NCI-H460 (cell line): ENCODE results near the gene ADA. TPM values are rescaled to one million over a fixed set of nuclear protein-coding genes. Genes with fewer than 3 reads are reported as not detected.
"Not testable (repeated sequence)": the region's sequence is repeated elsewhere in the genome, so short reads cannot be mapped to it uniquely, and the experiment has no call there.

ENCODE experiments used
- DNase-seq: peaks from one replicate; pipeline ENCODE4 v3.0.0-alpha.2; 2016; ENCODE audit warnings: low read depth; ENCODE audit errors: extremely low read depth
- total RNA-seq: library from RNA; depleted of rRNA; stranded (reverse); fragments of >200 nt; shearing (Covaris generic); gene quantifications from 2 replicates; pipeline ENCODE4 v1.2.3, GENCODE V29; 2014

The ADA gene
- total RNA-seq, 1 experiment from 2014 or later: 5.2 TPM

DNA sequence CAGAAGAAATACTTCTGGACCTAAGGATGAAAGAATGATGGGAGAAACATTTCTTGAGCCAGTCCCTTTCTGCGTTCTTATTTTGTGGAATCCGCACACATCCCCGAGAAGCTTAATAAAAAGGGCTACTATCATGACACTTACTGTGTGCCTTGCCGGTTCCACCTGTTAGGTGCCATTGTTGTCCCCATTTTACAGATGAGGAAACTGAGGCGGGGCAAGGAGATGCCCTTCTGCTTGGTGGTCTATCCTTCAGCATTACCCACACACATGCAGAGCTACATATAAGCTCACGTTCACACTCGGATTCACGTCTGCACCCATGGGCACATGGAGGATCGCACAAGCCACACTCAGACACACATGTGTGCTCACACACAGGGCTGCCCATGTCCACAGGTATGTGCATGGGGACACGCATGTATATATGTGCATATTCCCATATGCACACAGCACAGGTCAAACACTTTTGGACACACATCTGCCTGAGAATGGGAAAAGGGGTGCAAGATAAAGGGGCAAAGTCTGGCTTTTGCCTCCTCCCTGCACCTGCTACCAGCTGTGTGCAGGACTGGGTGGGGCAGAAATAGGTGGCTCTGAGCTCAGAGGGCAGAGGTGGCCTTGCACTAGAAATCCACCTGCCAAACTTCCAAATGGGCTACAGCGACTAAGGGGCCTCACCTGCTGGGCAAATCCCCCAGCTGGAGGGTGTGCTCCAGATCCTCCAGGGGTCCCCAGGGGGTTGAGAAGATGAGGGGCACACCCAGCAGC lies 30.5 kb upstream of the ADA start:
- DNase-seq: no peak

DNA sequence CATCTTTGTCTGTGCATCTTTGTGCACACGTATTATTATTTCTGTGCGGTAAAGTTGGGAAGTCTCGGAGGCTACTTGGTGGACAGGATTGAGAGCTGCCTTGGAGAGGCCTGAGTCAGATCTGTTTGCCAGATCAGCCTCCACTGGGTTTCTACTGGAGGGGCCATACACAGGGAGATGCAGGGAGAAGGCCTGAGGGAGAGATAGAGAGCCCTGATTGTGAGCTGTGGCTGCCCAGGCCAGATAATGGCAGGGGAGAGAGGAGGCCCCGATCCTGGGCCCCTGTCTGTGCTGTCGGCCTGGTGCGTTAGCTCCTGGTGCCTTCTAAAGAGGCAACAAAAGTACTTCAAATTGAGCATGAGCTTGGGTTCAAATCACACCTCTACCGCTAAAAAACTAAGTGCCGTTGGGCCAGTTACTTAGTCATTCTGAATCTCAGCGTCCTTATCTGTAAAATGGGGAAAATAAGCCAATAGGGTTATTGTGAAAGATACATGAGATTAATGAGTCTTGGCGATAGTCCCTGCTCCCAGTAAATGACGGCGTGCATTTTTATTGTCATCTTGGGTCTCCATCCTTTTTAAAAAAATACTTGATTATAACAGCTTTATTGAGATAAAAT lies 27.6 kb upstream of the ADA start:
- no peak for DNase-seq

DNA sequence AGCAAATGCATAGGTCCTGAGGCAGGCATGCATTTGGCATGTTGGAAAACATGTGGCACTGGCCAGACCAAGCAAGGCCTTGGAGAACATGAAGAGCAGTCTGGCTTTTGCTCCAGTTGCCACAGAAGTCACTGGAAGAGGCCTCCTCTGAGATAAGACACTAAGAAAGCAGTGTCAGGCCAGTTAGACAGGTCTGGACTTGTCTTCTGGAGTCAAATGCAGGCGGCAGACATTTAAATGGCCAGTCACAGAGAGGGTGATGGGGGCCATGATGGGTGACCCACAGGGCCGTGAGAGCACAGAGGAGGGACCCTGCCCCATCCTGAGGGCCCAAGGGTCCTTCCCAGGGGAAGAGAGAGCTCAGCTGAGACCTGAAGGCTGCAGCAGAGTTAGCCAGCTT lies 26.7 kb upstream of the ADA start:
- no peak for DNase-seq

DNA sequence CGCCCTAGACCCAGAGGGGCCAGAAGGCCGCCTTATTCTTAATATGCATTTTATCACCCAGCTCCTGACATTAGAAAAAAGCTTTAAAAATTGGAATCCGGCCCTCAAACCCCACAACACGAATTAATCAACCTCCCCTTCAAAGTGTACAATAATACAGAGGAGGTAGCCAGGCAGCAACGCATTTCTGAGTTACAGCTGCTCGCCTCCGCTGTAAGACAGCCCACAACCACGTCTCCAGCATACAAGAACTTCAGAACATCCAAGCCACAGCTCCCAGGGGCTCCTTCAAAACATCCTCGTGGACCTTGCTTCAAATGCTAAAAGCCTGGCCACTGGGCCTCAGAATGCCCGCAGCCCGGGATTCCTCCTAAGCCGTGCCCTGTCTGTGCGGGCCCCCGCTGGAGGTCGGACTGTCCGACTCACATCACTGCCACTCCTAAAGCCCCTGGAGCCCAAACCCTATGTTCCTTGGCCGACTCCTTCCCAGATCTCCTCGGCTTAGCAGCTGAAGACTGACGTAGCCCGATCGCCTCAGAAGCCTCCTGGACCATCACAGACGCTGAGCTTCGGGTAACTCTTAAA lies 20.9 kb upstream of the ADA start:
- not testable (repeated sequence) for DNase-seq

DNA sequence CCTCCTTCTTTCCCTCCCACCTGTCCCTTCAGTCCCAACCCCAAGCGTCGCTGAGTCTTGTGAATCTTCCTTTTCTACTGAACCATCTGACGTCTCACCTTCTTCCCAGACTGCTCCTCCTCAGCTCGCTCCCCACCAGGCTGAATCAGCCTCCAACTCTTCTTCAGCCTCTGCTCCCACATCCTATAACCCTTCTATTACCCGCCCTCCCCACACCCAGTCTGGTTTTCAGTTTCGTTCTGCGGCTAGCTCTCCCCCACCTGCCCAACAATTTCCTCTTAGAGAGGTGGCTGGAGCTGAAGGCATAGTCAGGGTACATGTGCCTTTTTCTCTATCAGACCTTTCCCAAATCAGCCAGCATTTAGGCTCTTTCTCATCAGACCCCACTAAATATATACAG lies 20.0 kb upstream of the ADA start:
- DNase-seq: not testable (repeated sequence)

DNA sequence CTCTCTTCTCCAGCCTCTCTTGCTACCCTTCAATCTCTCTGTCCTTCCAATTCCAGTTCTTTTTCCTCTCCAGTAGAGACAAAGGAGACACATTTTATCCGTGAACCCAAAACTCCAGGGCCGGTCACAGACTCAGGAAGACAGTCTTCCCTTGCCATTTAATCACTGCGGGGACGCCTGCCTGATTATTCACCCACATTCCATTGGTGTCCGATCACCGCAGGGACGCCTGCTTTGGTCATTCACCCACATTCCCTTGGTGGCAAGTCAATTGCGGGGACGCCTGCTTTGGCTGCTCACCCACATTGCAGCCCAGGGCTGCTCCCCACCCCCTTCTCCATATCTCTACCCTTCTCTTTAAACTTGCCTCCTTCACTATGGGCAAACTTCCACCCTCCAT lies 19.4 kb upstream of the ADA start:
- DNase-seq: not testable (repeated sequence)

DNA sequence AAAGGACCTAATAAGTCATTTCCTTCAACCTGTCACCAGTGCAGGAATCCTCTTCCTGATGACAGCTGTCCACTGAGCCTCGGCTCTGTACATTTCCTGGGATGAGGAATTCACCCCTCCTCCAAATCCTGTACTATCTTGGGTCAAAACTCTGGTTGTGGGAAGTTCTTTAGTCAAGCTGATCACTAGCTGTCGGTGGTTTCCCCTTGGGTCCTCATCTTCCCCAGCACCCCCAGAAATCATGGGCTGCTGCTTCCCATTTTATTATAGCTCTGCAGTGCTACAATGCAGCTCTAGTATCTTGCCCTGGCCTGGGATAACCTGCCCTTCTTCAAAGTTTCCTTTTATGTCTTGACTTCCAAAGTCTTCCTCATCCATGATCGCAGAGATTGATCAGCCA lies 14.6 kb upstream of the ADA start:
- no peak for DNase-seq

DNA sequence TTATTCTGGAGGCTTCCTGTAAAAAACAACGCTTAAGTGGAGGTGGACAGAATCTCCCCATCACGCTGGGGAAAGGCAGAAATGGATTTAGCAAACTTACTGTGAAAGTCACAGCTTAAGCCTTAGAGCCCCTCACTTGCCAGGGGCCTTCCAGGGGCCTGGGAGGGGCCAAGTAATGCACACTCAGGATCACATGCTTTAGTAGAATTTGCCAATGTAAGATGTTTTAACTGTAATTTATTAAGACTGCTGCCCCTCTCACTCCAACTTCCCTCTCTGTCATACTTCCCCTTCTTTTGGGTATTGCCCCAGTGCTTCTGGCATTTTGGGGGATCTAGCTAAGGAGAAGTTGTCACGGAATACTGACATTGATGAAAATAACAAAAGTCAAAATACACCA lies 12.6 kb upstream of the ADA start:
- no peak for DNase-seq

DNA sequence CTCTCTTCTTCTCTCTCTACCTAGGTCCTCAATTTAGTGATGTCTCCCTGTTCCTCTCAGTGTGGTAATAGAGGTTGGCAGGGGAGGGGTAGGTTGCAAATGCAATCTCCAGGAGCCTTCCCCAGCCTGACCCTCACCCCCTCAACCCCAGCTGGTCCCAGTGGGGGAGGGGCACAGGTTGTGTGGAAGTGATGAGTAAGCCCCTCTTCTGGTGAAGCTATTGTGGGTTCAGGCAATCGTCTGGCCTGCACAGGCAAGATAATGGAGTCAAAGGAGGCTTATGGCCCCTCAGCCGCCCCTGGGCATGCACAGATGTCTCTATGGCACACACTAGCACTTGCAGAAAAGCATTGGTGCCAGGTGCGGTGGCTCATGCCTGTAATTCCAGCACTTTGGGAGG lies 10.8 kb upstream of the ADA start:
- no peak for DNase-seq

DNA sequence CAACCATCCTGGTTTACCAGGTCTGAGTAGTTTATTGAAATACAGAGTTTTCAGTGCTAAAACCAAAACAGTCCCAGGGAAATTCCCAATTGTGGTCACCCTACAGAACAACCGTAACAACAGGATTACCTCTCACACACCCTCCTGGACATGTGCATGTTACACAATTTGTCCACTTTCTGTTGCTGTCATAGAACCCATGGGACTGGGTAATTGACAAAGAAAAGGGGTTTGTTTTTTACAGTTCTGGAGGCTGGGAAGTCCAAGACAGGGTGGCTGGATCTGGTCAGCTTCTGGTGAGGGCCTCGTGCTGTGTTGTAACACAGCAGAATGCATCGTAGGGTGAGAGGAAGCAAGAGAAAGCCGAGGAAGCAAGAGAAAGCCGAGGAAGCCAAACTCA lies 9.1 kb upstream of the ADA start:
- DNase-seq: no peak

DNA sequence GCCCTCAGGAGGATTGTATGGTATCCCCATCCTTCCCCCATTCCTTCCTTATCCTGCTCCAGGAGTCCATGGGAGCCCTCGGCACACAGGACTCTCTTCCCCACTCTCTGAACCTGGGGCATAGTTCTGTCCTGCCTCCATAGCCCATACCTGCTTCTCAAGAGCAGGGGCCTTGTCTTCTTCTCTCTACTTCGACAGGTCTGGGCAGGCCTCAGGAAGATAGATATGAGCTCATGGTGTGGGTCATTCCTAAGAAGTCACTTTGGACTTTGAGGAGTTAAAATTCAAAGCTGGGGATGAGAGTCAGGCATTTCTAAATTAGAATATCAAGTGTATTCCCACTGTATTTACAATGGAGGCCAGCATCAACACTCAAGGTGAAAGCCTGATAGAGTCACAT lies 8.4 kb upstream of the ADA start:
- DNase-seq: no peak

DNA sequence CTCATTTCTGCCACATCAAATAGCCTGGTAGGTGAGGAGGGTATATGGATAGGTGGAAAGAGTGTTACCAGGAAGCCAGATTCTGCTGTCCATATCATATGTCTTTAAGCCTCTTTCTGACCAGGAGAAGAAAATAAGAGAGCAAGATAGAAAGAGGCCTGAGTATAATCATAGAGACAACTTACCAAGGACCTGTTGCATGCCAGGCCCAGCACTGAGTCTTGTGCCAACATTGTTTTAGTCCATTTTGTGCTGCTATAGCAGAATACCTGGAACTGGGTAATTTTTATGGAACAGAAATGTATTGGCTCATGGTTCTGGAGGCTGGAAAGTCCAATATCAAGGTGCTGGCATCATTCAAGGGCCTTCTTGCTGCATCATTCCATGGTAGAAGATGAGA lies 7.3 kb upstream of the ADA start:
- DNase-seq: no peak

DNA sequence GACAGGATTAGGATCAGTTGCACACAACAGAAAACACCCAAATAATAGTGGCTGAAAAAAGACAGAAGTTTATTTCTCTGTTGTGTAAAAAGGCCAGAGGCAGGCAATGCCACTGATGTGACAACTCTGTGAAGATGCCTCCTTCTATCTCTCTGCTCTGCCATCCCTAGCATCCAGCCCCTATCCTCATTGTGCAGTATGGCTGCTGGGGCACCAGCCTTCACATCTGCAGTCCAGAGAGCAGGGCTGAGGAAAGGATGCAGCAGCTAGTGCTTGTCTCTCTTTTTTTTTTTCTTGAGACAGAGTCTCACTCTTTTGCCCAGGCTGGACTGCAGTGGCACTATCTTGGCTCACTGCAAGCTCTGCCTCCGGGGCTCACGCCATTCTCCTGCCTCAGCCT lies 6.4 kb upstream of the ADA start:
- no peak for DNase-seq

DNA sequence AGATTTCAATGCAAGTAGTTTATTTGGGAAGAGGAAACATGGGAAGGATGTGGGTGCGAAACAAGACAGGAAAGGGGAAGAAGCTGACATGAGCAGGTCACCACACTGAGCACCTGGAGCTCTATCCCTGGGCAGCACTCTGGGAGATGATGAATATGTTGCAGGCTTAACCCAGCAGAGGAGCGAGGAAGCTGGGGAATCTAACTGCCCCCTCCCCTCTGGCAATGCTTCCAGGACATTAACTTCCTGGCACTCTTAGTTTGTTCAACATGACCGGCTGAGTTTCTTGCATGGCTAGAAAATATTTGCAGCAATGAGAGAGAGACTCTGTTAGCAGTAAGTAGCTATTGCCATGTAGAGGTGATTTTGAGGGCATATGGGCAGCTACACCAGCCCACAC lies 4.9 kb upstream of the ADA start:
- no peak for DNase-seq

DNA sequence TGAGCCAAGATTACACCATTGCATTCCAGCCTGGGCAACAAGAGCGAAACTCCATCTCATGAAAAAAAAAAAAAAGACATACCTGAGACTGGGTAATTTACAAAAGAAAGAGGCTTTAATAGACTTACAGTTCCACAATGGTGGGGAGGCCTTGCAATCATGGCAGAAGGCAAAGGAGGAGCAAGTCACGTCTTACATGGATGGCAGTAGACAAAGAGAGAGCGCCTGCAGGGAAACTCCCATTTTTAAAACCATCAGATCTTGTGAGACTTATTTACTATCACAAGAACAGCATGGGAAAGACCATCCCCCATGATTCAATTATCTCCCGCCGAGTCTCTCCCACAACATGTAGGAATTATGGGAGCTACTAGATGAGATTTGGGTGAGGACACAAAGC lies 2.7 kb upstream of the ADA start:
- DNase-seq: not testable (repeated sequence)

DNA sequence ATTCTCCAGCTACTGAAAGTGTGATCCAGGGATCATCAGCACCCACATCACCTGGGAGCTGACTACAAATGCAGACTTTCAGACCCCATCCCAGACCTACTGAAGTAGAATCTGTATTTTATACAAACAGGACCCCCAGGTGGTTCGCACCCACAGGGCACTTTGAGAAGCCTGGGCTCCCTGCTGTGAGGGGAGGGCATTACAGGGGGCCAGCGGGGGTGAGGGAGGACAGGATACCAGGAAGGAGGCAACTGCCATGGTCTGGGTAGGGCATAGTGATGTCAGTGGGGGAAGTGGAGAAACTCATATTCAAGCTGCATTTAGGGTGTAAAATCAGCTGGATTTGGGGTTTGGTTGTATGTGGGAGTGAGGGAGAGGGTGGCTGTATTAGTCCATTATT lies 2.0 kb upstream of the ADA start:
- DNase-seq: no peak

DNA sequence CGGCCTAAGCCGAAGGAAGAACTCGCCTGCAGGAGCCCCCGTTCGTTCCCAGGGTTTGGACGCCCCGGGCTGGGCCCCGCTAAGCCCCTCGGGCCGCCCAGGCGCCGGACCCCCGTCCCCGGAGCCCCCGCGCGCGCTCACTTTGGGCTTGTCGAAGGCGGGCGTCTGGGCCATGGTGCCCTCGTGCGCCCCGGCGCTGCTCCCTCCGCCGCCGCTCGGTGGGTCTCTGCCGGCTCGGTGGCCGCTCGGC lies 140 bp downstream of the ADA start:
- no peak for DNase-seq

DNA sequence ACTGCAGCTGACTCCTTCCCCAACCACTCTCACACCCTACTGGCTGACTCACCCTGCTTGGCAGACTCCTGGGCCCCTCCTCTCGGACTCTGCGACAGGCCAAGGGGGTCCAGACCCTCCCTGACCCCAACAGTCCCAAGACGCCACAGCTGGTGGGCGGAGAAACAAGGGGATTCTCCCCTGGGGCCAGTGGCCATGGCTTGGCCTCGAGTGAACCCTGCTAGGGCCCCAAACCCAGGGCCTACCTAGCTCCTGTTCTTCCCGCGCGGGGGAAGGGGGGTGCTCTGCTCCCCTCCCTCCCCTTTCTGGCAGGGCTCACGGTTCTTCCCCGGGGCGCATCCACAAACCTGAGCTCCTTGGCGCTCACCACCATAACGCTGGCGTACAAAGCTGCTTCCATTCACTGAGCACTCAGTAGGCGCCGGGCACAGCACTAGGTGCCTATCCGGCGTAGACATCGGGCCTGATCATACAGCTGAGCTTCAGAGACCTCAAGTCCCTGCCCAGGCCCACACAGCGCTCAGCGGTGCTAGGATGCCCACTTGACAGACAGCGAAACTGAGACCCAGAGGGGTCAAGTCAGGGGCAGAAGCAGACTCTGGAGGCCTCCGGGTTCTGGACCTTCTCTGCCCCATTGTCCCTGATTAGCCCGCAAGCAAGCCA lies 597 bp downstream of the ADA start:
- no peak for DNase-seq

DNA sequence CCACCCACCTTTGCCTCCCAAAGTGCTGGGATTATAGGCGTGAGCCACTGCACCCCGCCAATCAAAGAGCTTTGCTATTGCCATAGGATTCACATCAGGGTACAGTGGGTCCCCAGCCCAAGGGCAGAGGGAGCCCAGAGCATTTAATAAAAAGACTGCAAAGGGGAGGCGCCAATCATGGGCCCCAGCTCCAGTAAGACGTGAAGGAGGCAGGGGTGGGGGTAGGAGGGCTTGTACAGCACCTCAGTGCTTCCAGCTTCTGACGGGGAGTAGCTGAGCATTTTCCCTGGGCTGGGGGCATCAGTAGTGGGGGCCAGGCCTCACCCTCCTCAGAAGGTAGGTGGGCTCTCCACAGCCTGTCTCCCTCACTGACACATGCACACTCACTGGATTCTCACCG lies 1.5 kb downstream of the ADA start:
- no peak for DNase-seq

DNA sequence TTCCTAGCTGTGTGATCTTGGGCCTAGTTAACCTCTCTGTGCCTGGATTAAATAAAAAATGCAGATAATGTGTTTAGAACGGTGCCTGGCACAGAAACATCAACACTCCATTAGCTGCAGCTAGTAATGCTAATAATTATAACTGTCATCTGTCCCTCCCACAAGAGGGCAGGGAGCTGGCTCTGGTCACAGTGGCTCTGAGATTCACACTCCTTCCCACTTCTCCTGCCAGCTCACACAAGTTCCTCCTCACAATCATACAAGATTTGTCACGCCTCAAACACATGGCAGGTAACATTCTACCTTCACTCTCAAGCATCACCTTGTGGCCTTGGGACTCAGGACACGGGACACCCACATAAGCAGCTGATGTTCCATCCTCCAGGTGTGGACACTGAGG lies 2.4 kb downstream of the ADA start:
- DNase-seq: no peak

DNA sequence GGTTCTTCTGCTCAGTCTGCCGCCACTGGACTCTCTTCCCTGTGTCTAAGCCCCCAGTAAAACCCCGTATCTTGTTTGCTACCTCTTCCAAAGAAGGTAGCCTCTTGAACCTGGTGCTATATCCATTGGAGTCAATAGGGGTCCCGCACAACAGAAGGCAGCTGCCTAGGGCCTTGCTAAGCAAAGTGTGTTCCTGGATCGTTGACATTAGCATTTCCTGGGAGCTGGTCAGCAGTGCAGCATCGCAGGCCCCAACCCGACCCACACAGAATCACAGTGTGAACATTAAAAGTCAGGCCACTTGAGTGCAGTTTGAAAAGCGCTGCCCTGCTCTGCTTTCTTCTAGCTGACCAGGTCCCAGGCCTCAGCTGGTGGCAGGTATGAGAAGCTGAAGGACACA lies 2.9 kb downstream of the ADA start:
- DNase-seq: no peak

DNA sequence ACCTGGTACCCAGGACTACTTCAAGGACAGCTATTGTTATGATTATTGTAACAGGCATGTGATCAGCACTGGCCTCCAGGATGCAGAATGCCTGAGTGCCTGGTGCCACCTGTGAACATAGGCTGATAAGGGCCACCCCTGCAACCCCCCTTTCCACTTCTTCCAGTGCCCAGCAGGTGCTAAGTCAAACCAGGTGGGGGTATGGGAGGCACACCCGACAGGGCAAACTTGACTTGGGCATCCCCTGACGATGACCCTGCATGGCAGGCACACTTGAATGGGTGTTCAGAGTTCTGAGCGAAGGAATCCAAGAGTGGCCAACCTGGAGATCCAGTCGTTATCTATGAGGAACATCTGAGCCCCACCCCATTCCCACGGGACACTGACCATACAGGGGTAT lies 3.4 kb downstream of the ADA start:
- DNase-seq: no peak
